NAMALWA (cell line): ENCODE measurements around the gene RP2.

Experiments
- DNase-seq: peaks from one replicate; pipeline ENCODE4 v3.0.0-alpha.2; 2015; ENCODE audit warnings: low spot score

Gene RP2

GRCh38 chrX:46920235-46920634 is 83.4 kb downstream of the RP2 start:
- DNase-seq, result no peak

- no peak for DNase-seq
These were observed 85.8 kb downstream of the RP2 start for GRCh38 chrX:46922611-46923010.

GRCh38 chrX:46927718-46928117 is 90.9 kb downstream of the RP2 start:
- no peak for DNase-seq

GRCh38 chrX:46929439-46930261 is 92.8 kb downstream of the RP2 start:
- DNase-seq, result no peak
